ENCODE results near the gene PCDHB13.

DNA sequence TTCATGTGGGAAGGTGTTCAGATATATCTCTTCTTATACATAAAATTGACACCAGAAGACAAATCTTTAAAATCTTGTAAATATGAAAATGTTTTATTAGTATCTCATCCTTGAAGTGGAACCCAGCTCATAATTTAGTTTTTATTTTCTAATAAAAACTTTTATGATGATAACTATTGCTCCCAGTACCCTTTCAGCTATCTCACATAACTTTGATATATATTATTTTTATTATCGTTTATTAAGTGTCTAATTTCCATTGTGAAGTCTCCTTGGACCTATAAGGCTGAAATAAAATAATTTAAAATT is 47.5 kb downstream of the PCDHB13 start:
- TF ChIP-seq, protein P1, sequence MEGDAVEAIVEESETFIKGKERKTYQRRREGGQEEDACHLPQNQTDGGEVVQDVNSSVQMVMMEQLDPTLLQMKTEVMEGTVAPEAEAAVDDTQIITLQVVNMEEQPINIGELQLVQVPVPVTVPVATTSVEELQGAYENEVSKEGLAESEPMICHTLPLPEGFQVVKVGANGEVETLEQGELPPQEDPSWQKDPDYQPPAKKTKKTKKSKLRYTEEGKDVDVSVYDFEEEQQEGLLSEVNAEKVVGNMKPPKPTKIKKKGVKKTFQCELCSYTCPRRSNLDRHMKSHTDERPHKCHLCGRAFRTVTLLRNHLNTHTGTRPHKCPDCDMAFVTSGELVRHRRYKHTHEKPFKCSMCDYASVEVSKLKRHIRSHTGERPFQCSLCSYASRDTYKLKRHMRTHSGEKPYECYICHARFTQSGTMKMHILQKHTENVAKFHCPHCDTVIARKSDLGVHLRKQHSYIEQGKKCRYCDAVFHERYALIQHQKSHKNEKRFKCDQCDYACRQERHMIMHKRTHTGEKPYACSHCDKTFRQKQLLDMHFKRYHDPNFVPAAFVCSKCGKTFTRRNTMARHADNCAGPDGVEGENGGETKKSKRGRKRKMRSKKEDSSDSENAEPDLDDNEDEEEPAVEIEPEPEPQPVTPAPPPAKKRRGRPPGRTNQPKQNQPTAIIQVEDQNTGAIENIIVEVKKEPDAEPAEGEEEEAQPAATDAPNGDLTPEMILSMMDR (conservative IDR thresholded peaks at IDR 0.05 in 1 of 2, IDR thresholded peaks at IDR 0.05 in 1 of 2; ENCODE audit: extremely low read depth in 1 of 2, insufficient read depth in 1 of 2, low read depth in 1 of 2, low read length in 2 of 2), result no peak
- TF ChIP-seq EZH2 (IDR thresholded peaks at IDR 0.05; ENCODE audit: borderline replicate concordance, low read length), result no peak
